MCF 10A (cell line): ENCODE measurements around the gene ABHD10. TPM values are rescaled to one million over a fixed set of nuclear protein-coding genes. Genes with fewer than 3 reads are reported as not detected.

Experiments used
- BruUV-seq: library from RNA; stranded (reverse); fragments of 400-500 nt; replicated peaks from 2 replicates; lab custom pipeline; 2021; lab: Mats Ljungman, UMichigan
- CTCF ChIA-PET: fragments of 300-600 bp; sonication (Branson Sonifier 250); formaldehyde crosslinking; extraction: SDS; loops from one replicate; lab custom pipeline; 2021; ENCODE audit warnings: antibody characterized with exemption, inconsistent platforms; lab: Yijun Ruan, JAX
- POLR2A ChIA-PET: fragments of 300-600, 350-650 bp; sonication (Branson Sonifier 250); formaldehyde crosslinking; extraction: SDS; loops from one replicate; lab custom pipeline; 2020; ENCODE audit warnings: antibody characterized with exemption, inconsistent platforms; lab: Yijun Ruan, JAX
- DNase-seq: peaks from one replicate; pipeline ENCODE4 v3.0.0-alpha.2; 2018; ENCODE audit not compliant: unreplicated experiment
- H3K27ac Mint-ChIP-seq: one replicate; pipeline ENCODE4 v1.8.0; 2022; ENCODE audit warnings: mild to moderate bottlenecking, low read depth, mixed read lengths; ENCODE audit not compliant: unreplicated experiment
- H3K27me3 Mint-ChIP-seq: one replicate; pipeline ENCODE4 v1.8.0; 2022; ENCODE audit warnings: mixed read lengths; ENCODE audit not compliant: insufficient read depth, unreplicated experiment
- H3K36me3 Mint-ChIP-seq: one replicate; pipeline ENCODE4 v1.8.0; 2022; ENCODE audit warnings: mild to moderate bottlenecking, moderate library complexity, mixed read lengths; ENCODE audit not compliant: insufficient read depth, unreplicated experiment
- H3K4me1 Mint-ChIP-seq: one replicate; pipeline ENCODE4 v1.8.0; 2022; ENCODE audit warnings: mixed read lengths; ENCODE audit not compliant: insufficient read depth, unreplicated experiment
- H3K4me3 Mint-ChIP-seq: one replicate; pipeline ENCODE4 v1.8.0; 2022; ENCODE audit warnings: mild to moderate bottlenecking, moderate library complexity, mixed read lengths; ENCODE audit not compliant: unreplicated experiment
- H3K9me3 Mint-ChIP-seq: one replicate; pipeline ENCODE4 v1.8.0; 2022; ENCODE audit warnings: mixed read lengths; ENCODE audit not compliant: unreplicated experiment
- intact Hi-C: fragments of 100-400 bp; cut with micrococcal nuclease; formaldehyde crosslinking; loops from 2 replicates; pipeline ENCODE4 v1.14.1; 2022
- total RNA-seq: library from RNA; stranded (reverse); gene quantifications from 2 replicates; pipeline ENCODE4 v1.2.3, GENCODE V29; 2022
- TF ChIP-seq, protein P1 (sequence below): fragments of 200-600 bp; IDR thresholded peaks from one replicate; pipeline ENCODE4 v1.8.0; 2022; ENCODE audit warnings: antibody characterized with exemption, mild to moderate bottlenecking; ENCODE audit not compliant: unreplicated experiment

ABHD10 gene
- total RNA-seq, 1 experiment from 2014 or later = 34.1 TPM

DNA sequence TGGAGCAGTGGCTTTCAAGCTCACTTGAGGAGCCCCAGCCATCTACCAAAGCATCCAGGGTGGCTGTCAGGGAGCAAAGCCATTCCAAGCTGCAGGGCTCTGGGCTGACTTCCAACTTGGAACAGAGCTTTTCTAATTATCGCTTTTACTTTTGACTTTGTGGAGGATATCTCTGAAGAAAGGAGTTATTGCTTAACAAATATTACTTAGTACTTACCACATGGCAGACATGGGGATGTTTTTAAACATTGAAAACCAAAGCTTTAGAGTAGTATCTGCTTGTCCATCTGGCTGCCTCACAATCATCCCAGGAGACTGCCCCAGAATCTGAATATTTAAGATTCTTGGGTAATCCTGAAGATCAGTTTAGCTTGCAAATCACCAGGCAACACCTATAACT, 28.8 kb downstream of the ABHD10 start:
- H3K36me3 Mint-ChIP-seq = no peaks in the 10 kb centered on the region
- peaks cover 3% of the 10 kb centered on the region for H3K4me1 Mint-ChIP-seq
- H3K4me3 Mint-ChIP-seq = no peak overlapping the region
- H3K9me3 Mint-ChIP-seq = no peaks in the 10 kb centered on the region
- intact Hi-C loops = no loop called here
- ChIA-PET CTCF (interaction anchor here (1.0 to 2.9 kb wide), 6 partner anchors 10 to 292 kb away, joined by 3 to 24 read pairs (median 6); partner anchors contain the start of gene ABHD10), POLR2A (no interaction called here)
- no peaks in the 10 kb centered on the region for H3K27me3 Mint-ChIP-seq
- TF ChIP-seq, protein P1, sequence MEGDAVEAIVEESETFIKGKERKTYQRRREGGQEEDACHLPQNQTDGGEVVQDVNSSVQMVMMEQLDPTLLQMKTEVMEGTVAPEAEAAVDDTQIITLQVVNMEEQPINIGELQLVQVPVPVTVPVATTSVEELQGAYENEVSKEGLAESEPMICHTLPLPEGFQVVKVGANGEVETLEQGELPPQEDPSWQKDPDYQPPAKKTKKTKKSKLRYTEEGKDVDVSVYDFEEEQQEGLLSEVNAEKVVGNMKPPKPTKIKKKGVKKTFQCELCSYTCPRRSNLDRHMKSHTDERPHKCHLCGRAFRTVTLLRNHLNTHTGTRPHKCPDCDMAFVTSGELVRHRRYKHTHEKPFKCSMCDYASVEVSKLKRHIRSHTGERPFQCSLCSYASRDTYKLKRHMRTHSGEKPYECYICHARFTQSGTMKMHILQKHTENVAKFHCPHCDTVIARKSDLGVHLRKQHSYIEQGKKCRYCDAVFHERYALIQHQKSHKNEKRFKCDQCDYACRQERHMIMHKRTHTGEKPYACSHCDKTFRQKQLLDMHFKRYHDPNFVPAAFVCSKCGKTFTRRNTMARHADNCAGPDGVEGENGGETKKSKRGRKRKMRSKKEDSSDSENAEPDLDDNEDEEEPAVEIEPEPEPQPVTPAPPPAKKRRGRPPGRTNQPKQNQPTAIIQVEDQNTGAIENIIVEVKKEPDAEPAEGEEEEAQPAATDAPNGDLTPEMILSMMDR = no peak
- no peak overlapping the region for H3K27ac Mint-ChIP-seq
- BruUV-seq = no TSS peak
- DNase-seq = no peak

DNA sequence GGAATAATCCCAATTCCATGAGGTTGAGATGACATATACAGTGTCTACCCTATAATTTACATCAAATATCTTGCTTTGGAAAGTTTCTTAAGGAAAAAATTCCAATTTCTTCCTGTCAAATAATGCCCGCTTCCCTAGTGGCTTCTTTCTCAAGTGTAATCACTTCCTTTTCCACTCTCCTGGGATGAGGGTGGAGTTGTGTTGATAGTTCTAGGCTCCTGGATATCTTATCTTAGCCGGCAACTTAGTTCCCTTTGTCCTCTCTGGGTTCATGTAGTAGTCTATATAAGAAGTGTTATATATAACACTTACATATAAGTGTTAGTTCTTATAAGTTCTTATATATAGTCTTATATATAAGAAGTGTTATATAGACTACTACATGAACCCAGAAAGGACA, 30.8 kb downstream of the ABHD10 start:
- BruUV-seq = no TSS peak
- Mint-ChIP-seq H3K9me3 (no peaks in the 10 kb centered on the region), H3K4me3 (no peak overlapping the region), H3K27ac (no peak overlapping the region), H3K4me1 (no peaks in the 10 kb centered on the region), H3K36me3 (no peaks in the 10 kb centered on the region), H3K27me3 (no peaks in the 10 kb centered on the region)
- intact Hi-C loops = no loop called here
- DNase-seq = no peak
- POLR2A ChIA-PET = no interaction called here
- TF ChIP-seq, protein P1 = no peak
- CTCF ChIA-PET = interaction anchor here (1.4 to 8.9 kb wide), 3 partner anchors 21 to 431 kb away, joined by 4 to 101 read pairs (median 5); no protein-coding TSS in a partner anchor

DNA sequence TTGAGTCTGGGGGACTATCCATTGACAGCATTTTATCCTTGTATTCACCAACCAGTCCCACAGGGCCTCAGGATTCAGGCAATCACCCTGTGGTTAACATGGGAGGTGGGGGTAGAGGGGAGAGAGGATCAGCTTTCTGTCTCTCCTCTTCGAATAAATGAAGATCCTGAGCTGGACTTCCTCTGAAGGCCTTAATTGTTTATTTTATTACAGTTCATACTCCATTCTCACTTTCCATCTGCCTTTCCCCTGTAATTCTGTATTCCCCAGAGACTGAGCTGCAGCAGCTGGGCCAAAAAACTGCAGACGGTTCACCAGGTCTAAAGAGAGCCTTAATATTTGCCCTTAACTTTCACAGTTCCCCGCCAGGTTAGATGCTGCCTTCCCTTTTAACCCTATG, 31.8 kb downstream of the ABHD10 start:
- Mint-ChIP-seq H3K27ac (no peak overlapping the region), H3K4me1 (no peaks in the 10 kb centered on the region), H3K9me3 (no peaks in the 10 kb centered on the region), H3K4me3 (no peak overlapping the region), H3K36me3 (no peaks in the 10 kb centered on the region), H3K27me3 (no peaks in the 10 kb centered on the region)
- no TSS peak for BruUV-seq
- ChIA-PET CTCF (interaction anchor here (0.6 to 8.9 kb wide), 4 partner anchors 22 to 432 kb away, joined by 3 to 101 read pairs (median 4); no protein-coding TSS in a partner anchor), POLR2A (no interaction called here)
- TF ChIP-seq, protein P1 = no peak
- intact Hi-C loops = no loop called here
- no peak for DNase-seq

DNA sequence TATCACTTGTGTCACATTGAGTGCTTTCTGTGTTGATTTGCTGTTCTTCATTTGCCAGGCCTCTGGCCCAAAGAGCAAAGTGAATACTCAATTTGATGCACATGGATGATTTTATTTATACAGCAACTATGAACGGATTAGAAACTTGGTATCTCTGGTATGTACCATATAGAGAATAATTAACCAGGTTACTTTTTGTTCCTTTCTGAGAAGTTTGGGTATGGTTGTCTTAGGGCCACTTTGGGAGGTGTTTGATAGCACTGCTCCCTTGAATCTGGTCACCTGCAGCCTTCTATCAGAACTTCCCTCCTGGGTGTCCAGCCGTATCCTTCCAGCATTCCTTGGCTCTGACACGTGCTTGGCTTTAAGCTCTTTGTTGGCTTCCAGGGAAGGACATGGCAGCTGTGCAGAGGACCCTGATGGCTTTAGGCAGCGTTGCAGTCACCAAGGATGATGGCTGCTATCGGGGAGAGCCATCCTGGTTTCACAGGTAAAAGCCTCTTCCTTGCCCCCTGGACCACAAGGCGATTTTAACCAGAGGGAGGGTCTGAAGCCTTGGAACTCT, 32.6 kb downstream of the ABHD10 start:
- intact Hi-C loops = no loop called here
- Mint-ChIP-seq H3K4me3 (no peak overlapping the region), H3K27me3 (no peaks in the 10 kb centered on the region), H3K27ac (no peak overlapping the region), H3K4me1 (no peaks in the 10 kb centered on the region), H3K36me3 (no peaks in the 10 kb centered on the region), H3K9me3 (no peaks in the 10 kb centered on the region)
- BruUV-seq = no TSS peak
- CTCF ChIA-PET = interaction anchor here (0.5 to 8.9 kb wide), 6 partner anchors 10 to 1196 kb away, joined by 3 to 101 read pairs (median 18); no protein-coding TSS in a partner anchor
- DNase-seq = no peak
- POLR2A ChIA-PET = no interaction called here
- TF ChIP-seq, protein P1 = no peak
